HUES64 (cell line): ENCODE results near the gene SPRYD3.
A peak's percentile ranks its signal among the peaks of the same experiment; 100 is the strongest.
"Not testable (repeated sequence)": the region's sequence is repeated elsewhere in the genome, so short reads cannot be mapped to it uniquely, and the experiment has no call there.

Experiments used
- H3K27ac ChIP-seq: 2 replicates; pipeline ENCODE4 v1.7.0; 2013; ENCODE audit warnings: low read depth, low read length, inconsistent platforms
- H3K27me3 ChIP-seq: 2 replicates; pipeline ENCODE4 v1.6.1; 2013; ENCODE audit warnings: mild to moderate bottlenecking, low read length; ENCODE audit not compliant: insufficient read depth
- H3K36me3 ChIP-seq: 2 replicates; pipeline ENCODE4 v1.6.1; 2013; ENCODE audit warnings: mild to moderate bottlenecking, low read length; ENCODE audit not compliant: insufficient read depth
- H3K4me1 ChIP-seq: 2 replicates; pipeline ENCODE4 v1.6.1; 2013; ENCODE audit warnings: mild to moderate bottlenecking, low read length, moderate library complexity; ENCODE audit not compliant: insufficient read depth
- H3K4me3 ChIP-seq: 2 replicates; pipeline ENCODE4 v1.5.1; 2013; ENCODE audit warnings: mild to moderate bottlenecking, low read length, moderate library complexity
- H3K9ac ChIP-seq: 2 replicates; pipeline ENCODE4 v1.6.1; 2013; ENCODE audit warnings: mild to moderate bottlenecking, low read depth, low read length
- H3K9me3 ChIP-seq: 2 replicates; pipeline ENCODE4 v1.6.1; 2013; ENCODE audit warnings: low read depth, low read length; ENCODE audit not compliant: insufficient read depth
- WGBS: fragments of 150-250, 120-280 bp; methylation state at CpG from one replicate; pipeline ENCODE4 v1.1.7; 2013; ENCODE audit warnings: missing lambda C conversion rate; 5-methylcytosine and 5-hydroxymethylcytosine counted together

SPRYD3 gene

DNA sequence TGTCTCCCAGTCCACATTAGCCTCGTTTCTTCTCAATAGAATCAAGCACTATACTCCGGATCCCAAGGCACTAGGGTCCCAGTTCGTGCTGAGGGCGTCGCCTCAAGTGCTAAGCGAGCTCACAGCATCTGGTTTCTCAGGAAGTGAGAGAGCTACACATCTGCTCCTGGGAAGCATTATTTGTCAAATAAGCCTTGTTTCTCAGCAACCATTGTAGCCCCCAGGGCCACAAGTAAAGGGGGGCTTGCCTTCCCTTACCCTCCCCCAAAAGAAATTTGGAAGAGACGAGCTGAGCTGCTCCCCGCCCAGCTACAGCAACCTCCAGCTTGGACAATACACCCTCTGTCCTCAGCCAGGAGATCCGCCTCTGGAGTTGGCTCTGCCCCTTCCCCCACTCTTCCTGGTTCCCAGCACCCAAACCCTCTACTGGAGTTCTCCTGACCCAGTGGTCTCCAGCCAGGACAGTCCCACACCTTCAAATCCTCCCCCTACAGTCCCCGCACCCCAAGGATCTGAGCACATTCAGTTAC, 35.1 kb downstream of the SPRYD3 start:
- Histone ChIP-seq H3K9me3 (no peaks in the 10 kb centered on the region), H3K36me3 (peaks cover 22% of the 10 kb centered on the region), H3K4me3 (0 out of 2 replicates have a peak overlapping the region, but pooled peaks have one; percentile 1), H3K27me3 (peaks cover 23% of the 10 kb centered on the region), H3K27ac (no peak overlapping the region), H3K4me1 (peaks cover 35% of the 10 kb centered on the region), H3K9ac (no peak overlapping the region)
- WGBS: 59% methylated on average over 10 of the region's 10 CpGs

DNA sequence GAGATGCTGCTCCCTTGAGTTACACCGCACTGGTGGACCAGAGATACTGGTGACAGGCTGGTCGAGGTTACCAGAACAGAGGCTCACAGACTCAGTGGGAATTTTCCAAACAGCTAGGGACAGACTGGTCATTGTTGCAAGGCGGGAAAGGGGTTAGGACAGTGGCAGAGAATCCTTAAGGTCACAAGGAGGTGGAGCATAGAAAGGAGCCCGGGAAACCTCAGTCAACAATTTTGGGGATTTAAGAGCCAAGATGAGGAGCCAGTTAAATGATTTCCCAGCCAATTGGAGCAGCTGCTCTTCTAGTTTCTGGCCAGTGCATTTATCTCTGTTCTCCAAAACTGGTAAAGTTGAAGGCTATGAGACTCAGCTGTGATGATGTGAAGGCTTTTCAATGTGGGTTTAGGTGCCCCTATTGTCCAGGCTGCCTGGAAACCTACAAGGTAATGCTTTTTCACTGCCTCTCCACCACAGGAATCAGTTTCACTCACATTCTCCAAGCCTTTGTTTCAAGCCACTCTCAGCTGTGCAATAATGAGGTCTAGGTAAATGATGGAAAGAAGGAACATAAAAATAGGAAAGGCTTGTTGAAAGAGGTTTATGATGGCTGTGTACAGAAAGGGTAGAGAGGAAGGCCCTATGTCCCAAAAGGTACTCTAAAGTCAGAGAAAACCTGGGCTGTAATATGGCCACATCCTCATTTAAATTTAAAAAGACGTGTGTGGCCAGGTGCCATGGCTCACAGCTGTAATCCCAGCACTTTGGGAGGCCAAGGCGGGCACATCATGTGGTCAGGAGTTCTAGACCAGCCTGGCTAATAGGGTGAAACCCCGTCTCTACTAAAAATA, 36.4 kb downstream of the SPRYD3 start:
- Histone ChIP-seq H3K9me3 (no peaks in the 10 kb centered on the region), H3K36me3 (peaks cover 35% of the 10 kb centered on the region), H3K27ac (peak overlapping the region; percentile 39; the same call in 1 of the 2 replicates), H3K27me3 (peaks cover 23% of the 10 kb centered on the region), H3K4me1 (peaks cover 22% of the 10 kb centered on the region), H3K4me3 (no peak overlapping the region), H3K9ac (no peak overlapping the region)
- WGBS: 77% methylated on average over 7 of the region's 7 CpGs

DNA sequence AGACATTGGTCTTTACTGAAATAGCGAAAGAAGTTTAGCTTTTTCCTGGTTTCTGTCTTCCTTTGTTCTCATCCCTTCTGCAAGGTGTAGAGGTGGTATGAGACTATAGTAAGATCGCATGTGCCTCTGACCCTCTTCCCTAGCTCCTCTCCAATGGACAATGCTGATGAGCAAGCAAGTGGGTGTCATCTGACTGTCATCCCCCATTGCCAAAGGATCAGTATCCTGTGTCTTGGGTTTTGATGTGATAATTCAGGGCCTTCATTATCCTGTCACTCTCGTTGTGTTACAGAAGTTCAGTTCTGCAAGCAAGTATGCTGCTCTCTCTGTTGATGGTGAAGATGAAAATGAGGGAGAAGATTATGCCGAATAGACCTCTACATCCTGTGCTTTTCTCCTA, 39.3 kb downstream of the SPRYD3 start:
- Histone ChIP-seq H3K36me3 (peaks cover 65% of the 10 kb centered on the region), H3K4me3 (no peak overlapping the region), H3K9ac (no peak overlapping the region), H3K27me3 (peaks cover 11% of the 10 kb centered on the region), H3K9me3 (no peaks in the 10 kb centered on the region), H3K4me1 (peaks cover 16% of the 10 kb centered on the region), H3K27ac (no peak overlapping the region)
- WGBS: 88% methylated on average over 3 of the region's 4 CpGs

DNA sequence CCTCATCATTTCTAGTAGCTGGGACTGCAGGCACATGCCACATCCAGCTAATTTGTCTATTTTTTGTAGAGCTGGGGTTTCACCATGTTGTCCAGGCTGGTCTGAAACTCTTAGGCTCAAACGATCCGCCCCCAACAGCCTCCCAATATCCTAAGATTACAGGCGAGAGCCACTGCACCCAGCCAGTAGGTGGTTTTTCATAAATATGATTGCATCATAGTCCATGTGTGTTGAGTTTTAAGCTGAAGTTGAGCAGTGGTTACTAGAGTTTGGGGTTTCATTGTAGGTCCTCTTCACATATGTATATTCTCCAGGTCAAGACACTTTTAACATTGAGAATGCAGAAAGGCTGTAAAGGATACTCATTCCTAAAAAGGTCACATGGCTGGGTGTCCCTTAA, 42.4 kb downstream of the SPRYD3 start:
- H3K4me1 ChIP-seq: no peaks in the 10 kb centered on the region
- H3K9me3 ChIP-seq: no peaks in the 10 kb centered on the region
- peaks cover 94% of the 10 kb centered on the region for H3K36me3 ChIP-seq
- no peak overlapping the region for H3K4me3 ChIP-seq
- no peak overlapping the region for H3K27ac ChIP-seq
- H3K9ac ChIP-seq: no peak overlapping the region
- H3K27me3 ChIP-seq: no peaks in the 10 kb centered on the region
- 100% methylated on average over 3 of the region's 3 CpGs for WGBS

DNA sequence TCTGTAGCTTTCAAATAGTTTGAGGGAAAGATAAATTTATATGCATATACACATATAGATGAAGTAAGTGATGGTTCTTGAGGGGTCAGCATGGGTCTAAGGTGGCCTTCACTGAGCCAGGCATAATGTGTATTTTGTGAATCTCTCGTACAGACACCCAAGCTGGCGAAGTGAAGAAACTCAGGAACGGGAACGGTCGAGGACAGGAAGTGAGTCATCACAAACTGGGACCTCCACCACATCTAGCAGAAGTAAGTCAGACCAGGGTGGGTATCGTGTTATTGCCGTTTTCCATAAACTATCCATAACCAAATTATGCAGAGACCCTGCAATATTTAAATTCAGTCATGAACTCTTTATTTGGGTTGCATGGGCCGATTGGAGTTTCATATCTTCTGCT, 44.7 kb downstream of the SPRYD3 start:
- Histone ChIP-seq H3K9ac (no peak overlapping the region), H3K27ac (no peak overlapping the region), H3K9me3 (no peaks in the 10 kb centered on the region), H3K4me3 (no peak overlapping the region), H3K4me1 (no peaks in the 10 kb centered on the region), H3K27me3 (no peaks in the 10 kb centered on the region), H3K36me3 (peaks cover 95% of the 10 kb centered on the region)
- WGBS: 98% methylated on average over 8 of the region's 8 CpGs

DNA sequence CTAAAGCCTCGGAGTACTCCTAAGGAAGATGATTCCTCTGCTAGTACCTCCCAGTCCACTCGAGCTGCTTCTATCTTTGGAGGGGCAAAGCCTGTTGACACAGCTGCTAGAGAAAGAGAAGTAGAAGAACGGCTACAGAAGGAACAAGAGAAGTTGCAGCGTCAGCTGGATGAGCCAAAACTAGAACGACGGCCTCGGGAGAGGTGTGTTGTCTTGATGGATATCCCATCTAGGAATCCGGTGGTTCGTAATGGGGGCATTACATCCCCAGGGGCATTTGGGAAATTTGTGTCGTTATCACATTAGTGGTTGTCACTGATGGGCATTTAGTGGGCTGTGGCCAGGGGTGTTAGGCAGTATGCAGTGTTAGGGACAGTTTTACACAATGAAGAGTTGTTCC, 45.4 kb downstream of the SPRYD3 start:
- H3K36me3 ChIP-seq: peaks cover 95% of the 10 kb centered on the region
- not testable (repeated sequence) for H3K27ac ChIP-seq
- WGBS: 96% methylated on average over 10 of the region's 10 CpGs

DNA sequence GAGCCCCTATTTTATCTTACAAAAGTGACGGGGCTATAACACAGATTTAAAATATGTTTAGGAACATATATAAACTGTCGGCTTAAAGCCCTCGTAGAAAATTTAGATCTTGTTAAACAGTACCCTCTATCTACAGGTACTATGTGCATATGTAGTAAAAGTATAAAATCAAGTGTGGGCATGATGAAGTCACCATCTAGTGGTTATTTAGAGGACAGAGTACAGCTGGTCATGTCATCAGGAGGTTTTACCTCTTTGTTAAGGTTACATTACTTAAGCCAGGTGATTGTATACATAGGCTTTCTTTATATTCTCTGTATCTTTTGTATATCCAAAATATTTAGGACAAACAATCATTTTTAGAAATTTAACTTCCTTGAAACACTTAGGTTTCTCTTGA, 47.6 kb downstream of the SPRYD3 start:
- 95% methylated on average over 2 of the region's 3 CpGs for WGBS
- peaks cover 95% of the 10 kb centered on the region for H3K36me3 ChIP-seq
- no peak overlapping the region for H3K9ac ChIP-seq
- H3K4me1 ChIP-seq: no peaks in the 10 kb centered on the region
- H3K4me3 ChIP-seq: no peak overlapping the region
- no peaks in the 10 kb centered on the region for H3K27me3 ChIP-seq
- no peaks in the 10 kb centered on the region for H3K9me3 ChIP-seq
- no peak overlapping the region for H3K27ac ChIP-seq

More for the DNA sequence above, 45.4 kb downstream of the SPRYD3 start:
- H3K4me1 ChIP-seq, H3K27me3 ChIP-seq, H3K9ac ChIP-seq, H3K4me3 ChIP-seq, H3K9me3 ChIP-seq: not testable (repeated sequence)

DNA sequence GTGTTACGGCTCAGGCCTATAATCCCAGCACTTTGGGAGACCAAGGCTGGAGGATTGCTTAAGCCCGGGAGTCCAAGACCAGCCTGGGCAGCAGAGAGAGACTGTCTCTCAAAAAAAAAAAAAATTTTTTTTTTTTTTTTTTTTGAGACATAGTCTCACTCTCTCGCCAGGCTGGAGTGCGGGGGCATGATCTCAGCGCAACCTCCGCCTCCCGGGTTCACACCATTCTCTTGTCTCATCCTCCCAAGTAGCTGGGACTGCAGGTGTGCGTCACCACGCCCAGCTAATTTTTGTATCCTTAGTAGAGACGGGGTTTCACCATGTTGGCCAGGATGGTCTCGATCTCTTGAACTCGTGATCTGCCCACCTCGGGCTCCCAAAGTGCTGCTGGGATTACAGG, 52.2 kb downstream of the SPRYD3 start:
- not testable (repeated sequence) for H3K9ac ChIP-seq, H3K4me3 ChIP-seq, H3K27me3 ChIP-seq, H3K4me1 ChIP-seq, H3K9me3 ChIP-seq, H3K27ac ChIP-seq
- H3K36me3 ChIP-seq: peaks cover 96% of the 10 kb centered on the region
- WGBS: 86% methylated on average over 13 of the region's 13 CpGs

DNA sequence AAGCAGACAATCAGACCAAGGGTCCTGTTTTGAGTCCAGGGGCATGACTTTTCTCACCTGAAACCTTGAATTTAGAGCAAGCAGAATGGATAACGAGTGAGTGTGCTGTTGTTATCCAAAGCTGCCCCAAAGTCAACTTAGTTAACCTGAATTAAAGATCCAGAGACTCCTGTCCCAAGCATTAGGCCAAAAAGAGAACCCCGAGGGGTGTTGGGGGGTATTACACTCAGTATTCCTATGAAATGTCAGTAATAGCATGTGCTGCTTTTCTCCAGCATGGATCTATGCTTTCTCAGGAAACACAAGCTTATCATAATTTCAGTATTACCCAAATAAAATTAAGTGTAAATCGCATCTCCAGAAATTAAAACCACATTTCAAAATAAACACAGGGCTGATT, 53.9 kb downstream of the SPRYD3 start:
- H3K36me3 ChIP-seq: peaks cover 96% of the 10 kb centered on the region
- H3K4me1 ChIP-seq: no peaks in the 10 kb centered on the region
- no peak overlapping the region for H3K27ac ChIP-seq
- H3K4me3 ChIP-seq: no peak overlapping the region
- no peak overlapping the region for H3K9ac ChIP-seq
- no peaks in the 10 kb centered on the region for H3K27me3 ChIP-seq
- WGBS: 87% methylated on average over 3 of the region's 3 CpGs
- H3K9me3 ChIP-seq: no peaks in the 10 kb centered on the region

DNA sequence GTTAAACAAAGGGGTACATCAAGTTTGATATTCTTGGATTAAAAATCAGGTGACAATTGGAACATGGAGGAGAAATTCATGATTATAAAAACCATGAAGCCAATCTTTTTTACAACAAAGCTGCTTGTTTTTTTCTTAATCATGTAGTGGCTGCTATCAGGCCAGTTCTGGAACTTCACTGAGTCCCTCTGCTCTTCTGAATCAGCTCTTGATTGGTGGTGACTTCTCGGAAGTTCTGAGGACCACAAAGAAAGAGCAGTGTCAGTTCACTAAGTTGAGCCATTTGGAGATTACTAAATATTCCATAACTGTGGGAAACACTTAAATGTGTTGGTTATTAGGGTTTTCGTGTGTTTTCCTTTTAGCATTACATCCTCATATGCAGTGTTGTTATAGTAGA, 64.5 kb downstream of the SPRYD3 start:
- H3K4me3 ChIP-seq: no peak overlapping the region
- no peak overlapping the region for H3K9ac ChIP-seq
- H3K27me3 ChIP-seq: no peaks in the 10 kb centered on the region
- H3K27ac ChIP-seq: peak overlapping the region; percentile 43; the same call in 1 of the 2 replicates
- no peaks in the 10 kb centered on the region for H3K9me3 ChIP-seq
- peaks cover 11% of the 10 kb centered on the region for H3K4me1 ChIP-seq
- 89% methylated on average over 2 of the region's 2 CpGs for WGBS
- peaks cover 90% of the 10 kb centered on the region for H3K36me3 ChIP-seq
